Neural cell (in vitro differentiated cells): ENCODE results near the gene RRAGB.
"Not testable (repeated sequence)": the region's sequence is repeated elsewhere in the genome, so short reads cannot be mapped to it uniquely, and the experiment has no call there.

Experiments
- CTCF ChIP-seq: fragments of 450-650 bp; IDR thresholded peaks from 2 replicates; pipeline ENCODE4 v1.5.1; 2014; ENCODE audit warnings: antibody characterized with exemption, mild to moderate bottlenecking, moderate library complexity; ENCODE audit not compliant: poor library complexity, severe bottlenecking
- EP300 ChIP-seq: fragments of 450-650 bp; conservative IDR thresholded peaks from 2 replicates; pipeline ENCODE4 v1.6.1; 2014; ENCODE audit warnings: antibody characterized with exemption, mild to moderate bottlenecking, moderate library complexity; ENCODE audit not compliant: poor library complexity, severe bottlenecking
- EZH2 ChIP-seq: fragments of 200-600, 300-800 bp; shearing (Covaris generic), sonication (generic); IDR thresholded peaks from 2 replicates; pipeline ENCODE4 v1.6.1; 2014; ENCODE audit warnings: antibody characterized with exemption, low read length, borderline replicate concordance, mild to moderate bottlenecking; ENCODE audit not compliant: insufficient read depth, poor library complexity, severe bottlenecking
- MXI1 ChIP-seq: fragments of 450-650 bp; conservative IDR thresholded peaks from 2 replicates; pipeline ENCODE4 v1.6.1; 2014; ENCODE audit warnings: antibody characterized with exemption, mild to moderate bottlenecking; ENCODE audit not compliant: poor library complexity, severe bottlenecking
- POLR2AphosphoS5 ChIP-seq: IDR thresholded peaks from 2 replicates; pipeline ENCODE4 v1.6.1; 2012
- SMC3 ChIP-seq: fragments of 450-650 bp; conservative IDR thresholded peaks from 2 replicates; pipeline ENCODE4 v1.6.1; 2014; ENCODE audit warnings: antibody characterized with exemption, mild to moderate bottlenecking, moderate library complexity; ENCODE audit not compliant: poor library complexity
- TAF1 ChIP-seq: IDR thresholded peaks from 2 replicates; pipeline ENCODE4 v1.6.1; 2012; ENCODE audit warnings: low read depth
- TF ChIP-seq, protein P1 (sequence below): IDR thresholded peaks from 2 replicates; pipeline ENCODE4 v1.6.1; 2012; ENCODE audit warnings: borderline replicate concordance

GRCh38 chrX:55688579-55688978 is 29.0 kb upstream of the RRAGB start:
- not testable (repeated sequence) for TF ChIP-seq EZH2, CTCF, POLR2AphosphoS5, TAF1, SMC3, EP300, MXI1
- TF ChIP-seq, protein P1, sequence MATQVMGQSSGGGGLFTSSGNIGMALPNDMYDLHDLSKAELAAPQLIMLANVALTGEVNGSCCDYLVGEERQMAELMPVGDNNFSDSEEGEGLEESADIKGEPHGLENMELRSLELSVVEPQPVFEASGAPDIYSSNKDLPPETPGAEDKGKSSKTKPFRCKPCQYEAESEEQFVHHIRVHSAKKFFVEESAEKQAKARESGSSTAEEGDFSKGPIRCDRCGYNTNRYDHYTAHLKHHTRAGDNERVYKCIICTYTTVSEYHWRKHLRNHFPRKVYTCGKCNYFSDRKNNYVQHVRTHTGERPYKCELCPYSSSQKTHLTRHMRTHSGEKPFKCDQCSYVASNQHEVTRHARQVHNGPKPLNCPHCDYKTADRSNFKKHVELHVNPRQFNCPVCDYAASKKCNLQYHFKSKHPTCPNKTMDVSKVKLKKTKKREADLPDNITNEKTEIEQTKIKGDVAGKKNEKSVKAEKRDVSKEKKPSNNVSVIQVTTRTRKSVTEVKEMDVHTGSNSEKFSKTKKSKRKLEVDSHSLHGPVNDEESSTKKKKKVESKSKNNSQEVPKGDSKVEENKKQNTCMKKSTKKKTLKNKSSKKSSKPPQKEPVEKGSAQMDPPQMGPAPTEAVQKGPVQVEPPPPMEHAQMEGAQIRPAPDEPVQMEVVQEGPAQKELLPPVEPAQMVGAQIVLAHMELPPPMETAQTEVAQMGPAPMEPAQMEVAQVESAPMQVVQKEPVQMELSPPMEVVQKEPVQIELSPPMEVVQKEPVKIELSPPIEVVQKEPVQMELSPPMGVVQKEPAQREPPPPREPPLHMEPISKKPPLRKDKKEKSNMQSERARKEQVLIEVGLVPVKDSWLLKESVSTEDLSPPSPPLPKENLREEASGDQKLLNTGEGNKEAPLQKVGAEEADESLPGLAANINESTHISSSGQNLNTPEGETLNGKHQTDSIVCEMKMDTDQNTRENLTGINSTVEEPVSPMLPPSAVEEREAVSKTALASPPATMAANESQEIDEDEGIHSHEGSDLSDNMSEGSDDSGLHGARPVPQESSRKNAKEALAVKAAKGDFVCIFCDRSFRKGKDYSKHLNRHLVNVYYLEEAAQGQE: not testable (repeated sequence)
